ENCODE measurements around the gene CPNE7.

GRCh38 chr16:89575247-89576152 is at the start of gene CPNE7:
- no peak for TF ChIP-seq SMARCA5 (IDR thresholded peaks at IDR 0.05)
- TF ChIP-seq, protein P1, sequence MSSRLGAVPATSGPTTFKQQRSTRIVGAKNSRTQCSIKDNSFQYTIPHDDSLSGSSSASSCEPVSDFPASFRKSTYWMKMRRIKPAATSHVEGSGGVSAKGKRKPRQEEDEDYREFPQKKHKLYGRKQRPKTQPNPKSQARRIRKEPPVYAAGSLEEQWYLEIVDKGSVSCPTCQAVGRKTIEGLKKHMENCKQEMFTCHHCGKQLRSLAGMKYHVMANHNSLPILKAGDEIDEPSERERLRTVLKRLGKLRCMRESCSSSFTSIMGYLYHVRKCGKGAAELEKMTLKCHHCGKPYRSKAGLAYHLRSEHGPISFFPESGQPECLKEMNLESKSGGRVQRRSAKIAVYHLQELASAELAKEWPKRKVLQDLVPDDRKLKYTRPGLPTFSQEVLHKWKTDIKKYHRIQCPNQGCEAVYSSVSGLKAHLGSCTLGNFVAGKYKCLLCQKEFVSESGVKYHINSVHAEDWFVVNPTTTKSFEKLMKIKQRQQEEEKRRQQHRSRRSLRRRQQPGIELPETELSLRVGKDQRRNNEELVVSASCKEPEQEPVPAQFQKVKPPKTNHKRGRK (tag; IDR thresholded peaks at IDR 0.05): no peak

All from K562 (cell line).